Lung (tissue), 12 donors: ENCODE measurements around the gene COMP. TPM values are rescaled to one million over a fixed set of nuclear protein-coding genes. Genes with fewer than 3 reads are reported as not detected.

Experiments used
- ATAC-seq: fragments of 200-7000 bp; cut with Tn5 transposase; one replicate; pipeline ENCODE4 v1.9.1; 2020; ENCODE audit warnings: moderate number of reproducible peaks; ENCODE audit not compliant: insufficient read depth, low FRiP score
- DNase-seq, 3 donors: peaks; one replicate each; pipeline ENCODE4 v3.0.0-alpha.2; 2013 to 2017
- H3K27ac ChIP-seq, 2 donors: one replicate each; pipeline ENCODE4 v1.5.1; 2013; ENCODE audit warnings: mild to moderate bottlenecking in 2 of 2, moderate library complexity in 2 of 2, control low read depth in 1 of 2, inconsistent platforms in 1 of 2, low read depth in 1 of 2, low read length in 1 of 2
- H3K27me3 ChIP-seq, 3 donors: one replicate each; pipeline ENCODE4 v1.5.1; 2013; ENCODE audit warnings: low read length in 2 of 3; ENCODE audit not compliant: control insufficient read depth in 3 of 3, insufficient read depth in 3 of 3
- H3K36me3 ChIP-seq, 4 donors: one replicate each; pipeline ENCODE4 v1.5.1; 2013; ENCODE audit warnings: low read length in 4 of 4, mild to moderate bottlenecking in 1 of 4, moderate library complexity in 1 of 4; ENCODE audit not compliant: control insufficient read depth in 4 of 4, insufficient read depth in 4 of 4
- H3K4me1 ChIP-seq, 5 donors: one replicate each; pipeline ENCODE4 v1.5.1; 2013; ENCODE audit warnings: low read length in 5 of 5, mild to moderate bottlenecking in 2 of 5, moderate library complexity in 1 of 5; ENCODE audit not compliant: control insufficient read depth in 5 of 5, insufficient read depth in 5 of 5
- H3K4me3 ChIP-seq: one replicate; pipeline ENCODE4 v1.5.1; 2013; ENCODE audit warnings: mild to moderate bottlenecking, control low read depth, moderate library complexity
- H3K9ac ChIP-seq, 2 donors: one replicate each; pipeline ENCODE4 v1.5.1; 2013; ENCODE audit warnings: low read length in 2 of 2, control low read depth in 1 of 2; ENCODE audit not compliant: insufficient read depth in 1 of 2
- H3K9me3 ChIP-seq, 4 donors: one replicate each; pipeline ENCODE4 v1.5.1; 2013; ENCODE audit warnings: low read length in 3 of 4, mild to moderate bottlenecking in 1 of 4, moderate library complexity in 1 of 4; ENCODE audit not compliant: control insufficient read depth in 4 of 4, insufficient read depth in 3 of 4
- WGBS, 2 donors: extraction: QIAGEN DNeasy Blood & Tissue Kit; methylation state at CpG; one replicate each; pipeline ENCODE4 v1.1.7; 2013; 5-methylcytosine and 5-hydroxymethylcytosine counted together
- polyA plus RNA-seq, 2 donors: library from polyadenylated mRNA; stranded (reverse); fragments of 200-250 nt; gene quantifications; one replicate each; pipeline ENCODE4 v1.2.1, GENCODE V29; 2013
- total RNA-seq, 2 donors: library from RNA; depleted of rRNA in 1 of 2; stranded (reverse); fragments of >200 nt in 1 of 2; gene quantifications; one replicate each; pipeline ENCODE4 v1.2.1, GENCODE V29; 2014 to 2021
- TF ChIP-seq, protein P1 (sequence below): IDR thresholded peaks from 2 replicates; pipeline ENCODE4 v1.5.1; 2012; ENCODE audit warnings: mild to moderate bottlenecking; ENCODE audit errors: control extremely low read depth, extremely low read depth
- donor health status: control.
- donor health status: control.
- donor health status: Bipolar disorder and iron deficiency.
- donor health status: healthy.
- donor health status: DM: yes; HTN: yes; CAD: no.

COMP gene
- total and polyA plus RNA-seq, 4 donors, result 1.7 to 3.5 (median 2.4) TPM; not detected in 1

DNA sequence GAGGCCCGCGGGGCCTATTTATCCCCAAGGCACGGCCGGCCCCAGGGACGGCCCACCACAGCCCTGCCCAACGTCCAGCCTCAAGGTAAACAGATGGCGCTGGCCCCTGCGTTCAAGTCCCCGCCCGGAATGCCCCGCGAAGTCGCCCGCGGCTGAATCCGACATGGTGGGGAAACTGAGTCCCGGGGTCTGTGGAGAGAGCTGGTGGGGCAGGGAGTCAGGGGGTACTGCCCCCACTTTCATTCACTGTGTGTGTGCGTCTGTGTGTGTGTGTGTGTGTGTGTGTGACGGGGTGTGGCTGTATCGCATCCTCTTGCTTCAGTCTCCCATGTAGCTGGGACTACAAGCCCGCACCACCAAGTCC lies 192 bp upstream of the COMP start:
- Histone ChIP-seq H3K9me3 (peaks cover 0 to 4% (median 0%) of the 10 kb centered on the region in 4 donors), H3K9ac (no peak overlapping the region), H3K36me3 (no peaks in the 10 kb centered on the region), H3K4me3 (no peak overlapping the region), H3K4me1 (peaks cover 0 to 28% (median 0%) of the 10 kb centered on the region in 5 donors), H3K27ac (no peak overlapping the region), H3K27me3 (peaks cover 0 to 70% (median 52%) of the 10 kb centered on the region in 3 donors)
- ATAC-seq (no peak), DNase-seq (no peak)
- TF ChIP-seq, protein P1, sequence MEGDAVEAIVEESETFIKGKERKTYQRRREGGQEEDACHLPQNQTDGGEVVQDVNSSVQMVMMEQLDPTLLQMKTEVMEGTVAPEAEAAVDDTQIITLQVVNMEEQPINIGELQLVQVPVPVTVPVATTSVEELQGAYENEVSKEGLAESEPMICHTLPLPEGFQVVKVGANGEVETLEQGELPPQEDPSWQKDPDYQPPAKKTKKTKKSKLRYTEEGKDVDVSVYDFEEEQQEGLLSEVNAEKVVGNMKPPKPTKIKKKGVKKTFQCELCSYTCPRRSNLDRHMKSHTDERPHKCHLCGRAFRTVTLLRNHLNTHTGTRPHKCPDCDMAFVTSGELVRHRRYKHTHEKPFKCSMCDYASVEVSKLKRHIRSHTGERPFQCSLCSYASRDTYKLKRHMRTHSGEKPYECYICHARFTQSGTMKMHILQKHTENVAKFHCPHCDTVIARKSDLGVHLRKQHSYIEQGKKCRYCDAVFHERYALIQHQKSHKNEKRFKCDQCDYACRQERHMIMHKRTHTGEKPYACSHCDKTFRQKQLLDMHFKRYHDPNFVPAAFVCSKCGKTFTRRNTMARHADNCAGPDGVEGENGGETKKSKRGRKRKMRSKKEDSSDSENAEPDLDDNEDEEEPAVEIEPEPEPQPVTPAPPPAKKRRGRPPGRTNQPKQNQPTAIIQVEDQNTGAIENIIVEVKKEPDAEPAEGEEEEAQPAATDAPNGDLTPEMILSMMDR, result no peak
- 24% methylated on average over 21 of the region's 21 CpGs for WGBS, 2 donors

DNA sequence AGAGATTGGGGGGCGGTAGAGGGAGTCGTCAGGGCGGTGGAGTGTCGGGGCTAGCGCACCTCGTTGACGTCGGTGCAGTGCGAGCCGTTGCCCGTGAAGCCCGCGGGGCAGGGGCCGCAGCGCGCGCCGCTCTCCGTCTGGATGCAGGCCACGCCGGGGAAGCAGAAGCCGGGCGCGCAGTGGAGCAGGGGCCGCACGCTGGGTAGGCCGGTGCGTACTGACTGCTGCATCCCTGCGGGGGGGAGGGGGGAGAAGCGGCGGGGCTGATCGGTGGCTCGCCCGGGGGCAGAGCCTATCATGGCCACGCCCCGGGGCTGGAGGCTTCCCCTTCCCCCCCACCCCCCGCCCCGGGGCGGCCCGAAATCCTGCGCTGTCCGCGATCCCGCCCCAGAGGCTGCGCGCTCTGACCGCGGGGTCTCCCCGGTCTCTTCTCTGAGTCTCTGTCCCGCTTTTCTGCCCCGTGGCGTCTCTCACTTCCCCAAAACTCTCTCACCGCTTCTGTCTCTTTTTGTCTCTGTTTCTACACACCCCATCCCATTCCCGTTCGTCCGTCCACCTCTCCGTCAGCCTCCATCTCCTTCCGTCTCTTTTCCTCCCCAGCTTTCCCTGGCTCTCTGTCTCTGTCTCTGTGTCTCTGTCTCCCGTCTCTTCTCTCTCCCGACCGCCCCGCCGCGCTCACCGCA lies 1.1 kb downstream of the COMP start:
- ATAC-seq (no peak), DNase-seq (no peak)
- WGBS, 2 donors, result 1 to 2% methylated on average over 45 to 63 of the region's 65 CpGs

GRCh38 chr19:18789422-18789869 lies 1.7 kb downstream of the COMP start:
- Histone ChIP-seq H3K27ac (no peak overlapping the region), H3K9ac (no peak overlapping the region), H3K4me3 (no peak overlapping the region), H3K9me3 (peaks cover 0 to 4% (median 0%) of the 10 kb centered on the region in 4 donors), H3K36me3 (no peaks in the 10 kb centered on the region), H3K27me3 (peaks cover 0 to 75% (median 55%) of the 10 kb centered on the region in 3 donors), H3K4me1 (peaks cover 0 to 25% (median 0%) of the 10 kb centered on the region in 5 donors)
- WGBS, 2 donors, result 5% methylated on average over 36 to 38 of the region's 38 CpGs
- no peak for ATAC-seq
- TF ChIP-seq, protein P1, result no peak
- DNase-seq, result no peak

More for the DNA sequence above, 1.1 kb downstream of the COMP start:
- Histone ChIP-seq H3K4me3 (no peak overlapping the region), H3K4me1 (peaks cover 0 to 25% (median 0%) of the 10 kb centered on the region in 5 donors), H3K36me3 (no peaks in the 10 kb centered on the region), H3K9me3 (peaks cover 0 to 4% (median 0%) of the 10 kb centered on the region in 4 donors), H3K9ac (no peak overlapping the region), H3K27ac (no peak overlapping the region), H3K27me3 (peaks cover 0 to 77% (median 56%) of the 10 kb centered on the region in 3 donors)
- TF ChIP-seq, protein P1, result no peak
